ENCODE data around the gene ZNF333. TPM values are rescaled to one million over a fixed set of nuclear protein-coding genes. Genes with fewer than 3 reads are reported as not detected.

Gene ZNF333
- total and polyA plus RNA-seq, 2 donors (not counting 3 experiments of a cell fraction or from before 2014, with no cell fraction given) = 11.1 to 19.7 TPM

GRCh38 chr19:14649020-14649419, 40.8 kb upstream of the ZNF333 start:
- POLR2A ChIA-PET = no interaction called here
- CTCF ChIA-PET = no interaction called here
- Histone ChIP-seq H3K27ac (ENCODE audit: insufficient read depth, low read depth, low read length) (no peak overlapping the region), H3K27me3 (ENCODE audit: control insufficient read depth in 2 of 2, insufficient read depth in 2 of 2, low read length in 2 of 2) (no peaks in the 10 kb centered on the region), H3K4me3 (replicated peaks in 1 of 3; ENCODE audit: insufficient read depth in 1 of 3, low read depth in 1 of 3, low read length in 3 of 3) (no peak overlapping the region), H3K9ac (replicated peaks; ENCODE audit: extremely low read depth, insufficient read depth, low read length) (no peak overlapping the region), H3K4me2 (ENCODE audit: insufficient read depth, low read length) (no peak overlapping the region), H3K79me2 (ENCODE audit: control insufficient read depth, insufficient read depth, low read length) (no peaks in the 10 kb centered on the region), H3K36me3 (ENCODE audit: control insufficient read depth in 2 of 2, extremely low read depth in 1 of 2, insufficient read depth in 2 of 2, low read length in 2 of 2) (no peaks in the 10 kb centered on the region), H3K9me1 (replicated peaks; ENCODE audit: control insufficient read depth, extremely low read depth, insufficient read depth, low read length) (no peaks in the 10 kb centered on the region), H3K9me3 (replicated peaks; ENCODE audit: control insufficient read depth, insufficient read depth, low read length) (no peaks in the 10 kb centered on the region), H3K4me1 (ENCODE audit: control insufficient read depth, extremely low read depth, insufficient read depth, low read length) (no peaks in the 10 kb centered on the region), H4K20me1 (replicated peaks; ENCODE audit: control insufficient read depth, extremely low read depth, insufficient read depth, low read length) (no peaks in the 10 kb centered on the region), H2AFZ (ENCODE audit: low read depth, low read length) (no peak overlapping the region)
- dilution Hi-C loops (cut with MboI; ENCODE audit: extremely low pct_ligation_motif_present, low sequenced_read_pairs) = no loop called here
- intact Hi-C loops (cut with micrococcal nuclease) = no loop called here
- FAIRE-seq = no peak
- BruUV-seq (replicated peaks) = no TSS peak
- DNase-seq (ENCODE audit: low read depth, low spot score) = no peak
- TF ChIP-seq POLR2A (IDR thresholded peaks at IDR 0.05; ENCODE audit: low read depth, low read length) = no peak
- TF ChIP-seq CTCF (IDR thresholded peaks at IDR 0.05; ENCODE audit: extremely low read depth in 1 of 2, insufficient read depth in 1 of 2, low read depth in 1 of 2, low read length in 2 of 2) = no peak
- TF ChIP-seq EZH2 (IDR thresholded peaks at IDR 0.05; ENCODE audit: borderline replicate concordance, low read depth, low read length, severe bottlenecking) = no peak
- no peak for TF ChIP-seq MYC (IDR thresholded peaks at IDR 0.05; ENCODE audit: low read depth, low read length)
- TF ChIP-seq FOS (IDR thresholded peaks at IDR 0.05; ENCODE audit: borderline replicate concordance, insufficient read depth, low read length) = no peak
- no peak for TF ChIP-seq POLR2AphosphoS5 (IDR thresholded peaks at IDR 0.05; ENCODE audit: insufficient read depth, low read depth, low read length)
- TF ChIP-seq MAX (IDR thresholded peaks at IDR 0.05; ENCODE audit: insufficient read depth, insufficient read length) = no peak
- no peak for TF ChIP-seq GATA2 (IDR thresholded peaks at IDR 0.05; ENCODE audit: insufficient read depth, insufficient read length, low read depth, low read length)
- no peak for TF ChIP-seq JUN (IDR thresholded peaks at IDR 0.05; ENCODE audit: borderline replicate concordance, insufficient read depth, insufficient read length, low read depth)
